Measurements from ENCODE around the gene CUX1. TPM values are rescaled to one million over a fixed set of nuclear protein-coding genes. Genes with fewer than 3 reads are reported as not detected.

Gene CUX1
- total and polyA plus RNA-seq, 2 donors (not counting 1 experiment from before 2014, with no cell fraction given): 22.7 to 38.1 TPM

DNA sequence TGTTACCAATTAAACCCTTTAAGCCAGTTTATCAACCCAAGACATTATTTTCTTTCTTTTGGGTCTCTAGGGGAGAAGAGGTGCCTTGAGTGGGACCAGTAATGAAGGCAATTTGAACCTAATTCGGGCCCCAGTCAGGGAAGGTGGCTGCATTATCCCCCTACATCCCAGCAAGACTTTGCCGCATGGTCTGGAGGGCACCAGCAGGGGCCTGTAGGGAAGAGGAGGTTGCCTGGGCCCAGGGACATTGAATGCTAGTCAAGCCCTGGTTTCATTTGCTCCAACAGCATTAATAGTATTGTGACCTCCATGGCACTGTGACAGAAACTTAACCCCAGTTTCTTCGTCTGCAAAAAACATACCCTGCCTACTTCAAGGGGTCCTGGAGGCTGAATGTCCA is 108.8 kb downstream of the CUX1 start:
- H3K4me2 ChIP-seq (ENCODE audit: extremely low read depth, insufficient read depth, low read length): no peak overlapping the region
- no peaks in the 10 kb centered on the region for H4K20me1 ChIP-seq (ENCODE audit: control insufficient read depth, extremely low read depth, insufficient read depth, low read length)
- no peak overlapping the region for H3K9ac ChIP-seq (ENCODE audit: insufficient read depth, low read length)
- H3K36me3 ChIP-seq (ENCODE audit: control insufficient read depth, insufficient read depth, low read length): no peaks in the 10 kb centered on the region
- no peaks in the 10 kb centered on the region for H3K9me3 ChIP-seq (ENCODE audit: control insufficient read depth, insufficient read depth, low read depth, low read length)
- no peak overlapping the region for H3K4me3 ChIP-seq (replicated peaks in 1 of 4; ENCODE audit: control extremely low read depth in 1 of 4, insufficient read depth in 1 of 4, low read depth in 3 of 4, low read length in 4 of 4)
- peaks cover 3% of the 10 kb centered on the region for H3K79me2 ChIP-seq (ENCODE audit: control insufficient read depth, insufficient read depth, low read length)
- no peak overlapping the region for H3K27ac ChIP-seq (ENCODE audit: insufficient read depth, low read length)
- TF ChIP-seq, protein P1, sequence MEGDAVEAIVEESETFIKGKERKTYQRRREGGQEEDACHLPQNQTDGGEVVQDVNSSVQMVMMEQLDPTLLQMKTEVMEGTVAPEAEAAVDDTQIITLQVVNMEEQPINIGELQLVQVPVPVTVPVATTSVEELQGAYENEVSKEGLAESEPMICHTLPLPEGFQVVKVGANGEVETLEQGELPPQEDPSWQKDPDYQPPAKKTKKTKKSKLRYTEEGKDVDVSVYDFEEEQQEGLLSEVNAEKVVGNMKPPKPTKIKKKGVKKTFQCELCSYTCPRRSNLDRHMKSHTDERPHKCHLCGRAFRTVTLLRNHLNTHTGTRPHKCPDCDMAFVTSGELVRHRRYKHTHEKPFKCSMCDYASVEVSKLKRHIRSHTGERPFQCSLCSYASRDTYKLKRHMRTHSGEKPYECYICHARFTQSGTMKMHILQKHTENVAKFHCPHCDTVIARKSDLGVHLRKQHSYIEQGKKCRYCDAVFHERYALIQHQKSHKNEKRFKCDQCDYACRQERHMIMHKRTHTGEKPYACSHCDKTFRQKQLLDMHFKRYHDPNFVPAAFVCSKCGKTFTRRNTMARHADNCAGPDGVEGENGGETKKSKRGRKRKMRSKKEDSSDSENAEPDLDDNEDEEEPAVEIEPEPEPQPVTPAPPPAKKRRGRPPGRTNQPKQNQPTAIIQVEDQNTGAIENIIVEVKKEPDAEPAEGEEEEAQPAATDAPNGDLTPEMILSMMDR (conservative IDR thresholded peaks at IDR 0.05 in 1 of 2, IDR thresholded peaks at IDR 0.05 in 1 of 2; ENCODE audit: low read depth in 1 of 2, low read length in 2 of 2): no peak
- TF ChIP-seq EZH2 (IDR thresholded peaks at IDR 0.05; ENCODE audit: low read length, missing control alignments): no peak
- no peak for DNase-seq (ENCODE audit: low read depth in 2 of 2)
- no peaks in the 10 kb centered on the region for H3K27me3 ChIP-seq (ENCODE audit: control insufficient read depth, insufficient read depth, low read length)
- H3K4me1 ChIP-seq (ENCODE audit: control insufficient read depth, extremely low read depth, insufficient read depth, low read length): peaks cover 11% of the 10 kb centered on the region
- no peak overlapping the region for H2AFZ ChIP-seq (ENCODE audit: low read length)

DNA sequence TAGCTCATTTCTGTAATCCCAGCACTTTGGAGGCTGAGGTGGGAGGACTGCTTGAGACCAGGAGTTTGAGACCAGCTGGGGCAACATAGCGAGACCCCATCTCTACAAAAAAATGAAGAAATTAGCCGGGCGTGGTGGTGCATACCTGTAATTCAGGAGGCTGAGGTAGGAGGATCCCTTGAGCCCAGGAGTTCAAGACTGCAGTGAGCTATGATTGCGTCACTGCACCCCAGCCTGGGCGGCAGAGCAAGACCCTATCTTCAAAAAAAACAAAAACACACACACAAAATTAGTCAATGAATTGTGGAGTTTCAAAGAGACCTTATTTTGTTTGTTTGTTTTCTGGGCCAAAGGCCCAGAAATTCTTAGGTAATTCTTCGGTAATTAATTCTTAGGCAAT is 110.0 kb downstream of the CUX1 start:
- Histone ChIP-seq H3K9ac (ENCODE audit: insufficient read depth, low read length) (no peak overlapping the region), H3K79me2 (ENCODE audit: control insufficient read depth, insufficient read depth, low read length) (peaks cover 3% of the 10 kb centered on the region), H3K4me3 (replicated peaks in 1 of 4; ENCODE audit: control extremely low read depth in 1 of 4, insufficient read depth in 1 of 4, low read depth in 3 of 4, low read length in 4 of 4) (no peak overlapping the region), H4K20me1 (ENCODE audit: control insufficient read depth, extremely low read depth, insufficient read depth, low read length) (no peaks in the 10 kb centered on the region), H3K4me2 (ENCODE audit: extremely low read depth, insufficient read depth, low read length) (no peak overlapping the region), H3K27me3 (ENCODE audit: control insufficient read depth, insufficient read depth, low read length) (no peaks in the 10 kb centered on the region), H3K9me3 (ENCODE audit: control insufficient read depth, insufficient read depth, low read depth, low read length) (no peaks in the 10 kb centered on the region), H3K36me3 (ENCODE audit: control insufficient read depth, insufficient read depth, low read length) (no peaks in the 10 kb centered on the region), H2AFZ (ENCODE audit: low read length) (no peak overlapping the region), H3K27ac (ENCODE audit: insufficient read depth, low read length) (no peak overlapping the region), H3K4me1 (ENCODE audit: control insufficient read depth, extremely low read depth, insufficient read depth, low read length) (peaks cover 11% of the 10 kb centered on the region)
- no peak for TF ChIP-seq EZH2 (IDR thresholded peaks at IDR 0.05; ENCODE audit: low read length, missing control alignments)
- TF ChIP-seq, protein P1 (conservative IDR thresholded peaks at IDR 0.05 in 1 of 2, IDR thresholded peaks at IDR 0.05 in 1 of 2; ENCODE audit: low read depth in 1 of 2, low read length in 2 of 2): no peak
- DNase-seq (ENCODE audit: low read depth in 2 of 2): no peak

DNA sequence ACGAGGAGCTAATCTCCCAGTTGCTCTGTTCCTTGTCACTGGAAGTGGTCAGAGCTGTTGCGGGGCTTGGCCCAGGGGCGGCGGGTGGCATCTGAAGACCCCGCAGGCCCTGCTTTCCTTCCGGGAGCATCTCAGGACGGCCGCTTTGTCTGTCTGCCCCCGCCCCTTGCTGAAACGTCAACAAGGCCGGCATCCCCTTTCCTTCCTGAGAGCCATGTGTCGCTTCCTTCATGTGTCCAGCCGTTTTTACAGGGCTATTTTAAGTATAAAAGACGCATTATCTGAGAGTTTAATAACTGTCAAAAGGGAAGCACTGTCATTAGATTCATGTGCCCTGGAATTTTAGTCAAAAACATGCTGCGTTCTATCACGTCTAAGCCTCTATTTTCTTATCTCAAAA is 110.4 kb downstream of the CUX1 start:
- DNase-seq (ENCODE audit: low read depth in 2 of 2): no peak
- Histone ChIP-seq H3K79me2 (ENCODE audit: control insufficient read depth, insufficient read depth, low read length) (peaks cover 3% of the 10 kb centered on the region), H3K4me2 (ENCODE audit: extremely low read depth, insufficient read depth, low read length) (no peak overlapping the region), H3K9me3 (ENCODE audit: control insufficient read depth, insufficient read depth, low read depth, low read length) (no peaks in the 10 kb centered on the region), H3K27me3 (ENCODE audit: control insufficient read depth, insufficient read depth, low read length) (no peaks in the 10 kb centered on the region), H3K4me1 (ENCODE audit: control insufficient read depth, extremely low read depth, insufficient read depth, low read length) (peaks cover 9% of the 10 kb centered on the region), H3K36me3 (ENCODE audit: control insufficient read depth, insufficient read depth, low read length) (no peaks in the 10 kb centered on the region), H3K9ac (ENCODE audit: insufficient read depth, low read length) (no peak overlapping the region), H3K27ac (ENCODE audit: insufficient read depth, low read length) (no peak overlapping the region), H4K20me1 (ENCODE audit: control insufficient read depth, extremely low read depth, insufficient read depth, low read length) (no peaks in the 10 kb centered on the region), H3K4me3 (replicated peaks in 1 of 4; ENCODE audit: control extremely low read depth in 1 of 4, insufficient read depth in 1 of 4, low read depth in 3 of 4, low read length in 4 of 4) (no peak overlapping the region), H2AFZ (ENCODE audit: low read length) (no peak overlapping the region)
- TF ChIP-seq, protein P1 (conservative IDR thresholded peaks at IDR 0.05 in 1 of 2, IDR thresholded peaks at IDR 0.05 in 1 of 2; ENCODE audit: low read depth in 1 of 2, low read length in 2 of 2): no peak
- no peak for TF ChIP-seq EZH2 (IDR thresholded peaks at IDR 0.05; ENCODE audit: low read length, missing control alignments)

Measured in fibroblast of lung (primary cell).